ENCODE measurements around the gene CNN3.
"Not testable (repeated sequence)": the region's sequence is repeated elsewhere in the genome, so short reads cannot be mapped to it uniquely, and the experiment has no call there.

The CNN3 gene

GRCh38 chr1:94951046-94951445 lies 24.1 kb upstream of the CNN3 start:
- FAIRE-seq (no peak), DNase-seq (ENCODE audit: extremely low spot score, insufficient read length, low read depth) (no peak)

- FAIRE-seq (no peak), DNase-seq (ENCODE audit: extremely low spot score, insufficient read length, low read depth) (no peak)
These were observed 23.1 kb upstream of the CNN3 start for GRCh38 chr1:94949681-94950661.

GRCh38 chr1:94947437-94947836 lies 20.5 kb upstream of the CNN3 start:
- no peak for DNase-seq (ENCODE audit: extremely low spot score, insufficient read length, low read depth)
- FAIRE-seq = no peak

- no peak for DNase-seq (ENCODE audit: extremely low spot score, insufficient read length, low read depth)
- no peak for FAIRE-seq
These were observed 20.0 kb upstream of the CNN3 start for GRCh38 chr1:94946886-94947285.

- DNase-seq (ENCODE audit: extremely low spot score, insufficient read length, low read depth) (no peak), FAIRE-seq (no peak)
These were observed 15.5 kb upstream of the CNN3 start for GRCh38 chr1:94942171-94943128.

- not testable (repeated sequence) for FAIRE-seq; DNase-seq (ENCODE audit: extremely low spot score, insufficient read length, low read depth)
These were observed 14.6 kb upstream of the CNN3 start for GRCh38 chr1:94941480-94941879.

GRCh38 chr1:94940738-94941137 lies 13.8 kb upstream of the CNN3 start:
- FAIRE-seq = no peak

GRCh38 chr1:94937820-94938219 lies 10.9 kb upstream of the CNN3 start:
- DNase-seq (ENCODE audit: extremely low spot score, insufficient read length, low read depth) = no peak
- no peak for FAIRE-seq

More at GRCh38 chr1:94940738-94941137, 13.8 kb upstream of the CNN3 start:
- no peak for DNase-seq (ENCODE audit: extremely low spot score, insufficient read length, low read depth)

GRCh38 chr1:94936861-94937620 lies 10.1 kb upstream of the CNN3 start:
- DNase-seq (ENCODE audit: extremely low spot score, insufficient read length, low read depth) (no peak), FAIRE-seq (no peak)

- FAIRE-seq = no peak
- DNase-seq (ENCODE audit: extremely low spot score, insufficient read length, low read depth) = no peak
These were observed 8.6 kb upstream of the CNN3 start for GRCh38 chr1:94935476-94935875.

GRCh38 chr1:94935034-94935433 lies 8.1 kb upstream of the CNN3 start:
- FAIRE-seq = no peak
- no peak for DNase-seq (ENCODE audit: extremely low spot score, insufficient read length, low read depth)

GRCh38 chr1:94934551-94934950 lies 7.6 kb upstream of the CNN3 start:
- FAIRE-seq (no peak), DNase-seq (ENCODE audit: extremely low spot score, insufficient read length, low read depth) (no peak)

- DNase-seq (ENCODE audit: extremely low spot score, insufficient read length, low read depth) (no peak), FAIRE-seq (no peak)
These were observed 4.4 kb upstream of the CNN3 start for GRCh38 chr1:94931254-94931841.

GRCh38 chr1:94929351-94930217 lies 2.7 kb upstream of the CNN3 start:
- DNase-seq (ENCODE audit: extremely low spot score, insufficient read length, low read depth) (no peak), FAIRE-seq (no peak)

GRCh38 chr1:94928293-94928939 lies 1.5 kb upstream of the CNN3 start:
- DNase-seq (ENCODE audit: extremely low spot score, insufficient read length, low read depth) (no peak), FAIRE-seq (no peak)

GRCh38 chr1:94927405-94928175 lies 680 bp upstream of the CNN3 start:
- FAIRE-seq = no peak
- no peak for DNase-seq (ENCODE audit: extremely low spot score, insufficient read length, low read depth)

GRCh38 chr1:94926126-94926914 lies 590 bp downstream of the CNN3 start:
- DNase-seq (ENCODE audit: extremely low spot score, insufficient read length, low read depth) (no peak), FAIRE-seq (no peak)
